Keratinocyte (primary cell): Measurements from ENCODE around the gene RAC2. TPM values are rescaled to one million over a fixed set of nuclear protein-coding genes. Genes with fewer than 3 reads are reported as not detected.
A peak's percentile ranks its signal among the peaks of the same experiment; 100 is the strongest.

Experiments
- DNase-seq: peaks from one replicate; pipeline ENCODE4 v3.0.0-alpha.2; 2011; ENCODE audit warnings: low read depth, missing footprints, low spot score
- FAIRE-seq: peaks from 2 replicates; lab custom pipeline; 2011; peaks lifted over from hg19 to GRCh38; lab: Jason Lieb, UNC
- H2AFZ ChIP-seq: 2 replicates; pipeline ENCODE4 v1.6.0; 2012; ENCODE audit warnings: low read length, control low read depth, inconsistent platforms; ENCODE audit not compliant: control insufficient read depth
- H3K27ac ChIP-seq: 2 replicates; pipeline ENCODE4 v1.5.1; 2011; ENCODE audit warnings: low read length; ENCODE audit not compliant: control insufficient read depth, insufficient read depth
- H3K27me3 ChIP-seq: 3 replicates; pipeline ENCODE4 v1.6.0; 2011; ENCODE audit warnings: low read length; ENCODE audit not compliant: control insufficient read depth, insufficient read depth; ENCODE audit errors: extremely low read depth
- H3K36me3 ChIP-seq, 2 experiments: 2 replicates in 1 of 2; 3 replicates in 1 of 2; pipeline ENCODE4 v1.5.1; 2011; ENCODE audit warnings: low read length in 2 of 2, mild to moderate bottlenecking in 1 of 2; ENCODE audit not compliant: control insufficient read depth in 2 of 2, insufficient read depth in 2 of 2; ENCODE audit errors: extremely low read depth in 1 of 2
- H3K4me1 ChIP-seq: 3 replicates; pipeline ENCODE4 v1.5.1; 2011; ENCODE audit warnings: low read length; ENCODE audit not compliant: control insufficient read depth, insufficient read depth; ENCODE audit errors: extremely low read depth
- H3K4me2 ChIP-seq: 3 replicates; pipeline ENCODE4 v1.6.0; 2011; ENCODE audit warnings: low read depth, low read length; ENCODE audit not compliant: control insufficient read depth, insufficient read depth; ENCODE audit errors: extremely low read depth
- H3K4me3 ChIP-seq, 3 experiments: fragments of 200-600 bp in 1 of 3; sonication (generic) in 1 of 3; 2 replicates in 2 of 3; 3 replicates in 1 of 3; pipeline ENCODE4 v1.5.1; 2011 to 2016; ENCODE audit warnings: low read length in 3 of 3, mild to moderate bottlenecking in 3 of 3, control low read depth in 2 of 3, inconsistent platforms in 1 of 3, low read depth in 1 of 3, mixed read lengths in 1 of 3, mixed run types in 1 of 3, moderate library complexity in 1 of 3; ENCODE audit not compliant: control insufficient read depth in 2 of 3, insufficient read depth in 2 of 3; ENCODE audit errors: extremely low read depth in 1 of 3
- H3K79me2 ChIP-seq: 2 replicates; pipeline ENCODE4 v1.6.0; 2012; ENCODE audit warnings: low read length; ENCODE audit not compliant: control insufficient read depth, insufficient read depth
- H3K9ac ChIP-seq: 3 replicates; pipeline ENCODE4 v1.6.0; 2011; ENCODE audit warnings: low read length; ENCODE audit not compliant: control insufficient read depth, insufficient read depth; ENCODE audit errors: extremely low read depth
- H3K9me1 ChIP-seq: 3 replicates; pipeline ENCODE4 v1.6.0; 2011; ENCODE audit warnings: low read length; ENCODE audit not compliant: control insufficient read depth, insufficient read depth; ENCODE audit errors: extremely low read depth
- H3K9me3 ChIP-seq: 2 replicates; pipeline ENCODE4 v1.5.1; 2012; ENCODE audit warnings: low read depth, low read length; ENCODE audit not compliant: control insufficient read depth
- H4K20me1 ChIP-seq: 3 replicates; pipeline ENCODE4 v1.6.0; 2011; ENCODE audit warnings: low read length; ENCODE audit not compliant: control insufficient read depth, insufficient read depth; ENCODE audit errors: extremely low read depth
- CTCF ChIP-seq, 3 experiments: IDR thresholded peaks in 1 of 3; conservative IDR thresholded peaks in 1 of 3; optimal IDR thresholded peaks in 1 of 3; 2 replicates in 2 of 3; 3 replicates in 1 of 3; pipeline versions ENCODE3 to v1.5.1; 2011; ENCODE audit warnings: low read length in 3 of 3, mild to moderate bottlenecking in 3 of 3, moderate library complexity in 2 of 3, control low read depth in 1 of 3, inconsistent platforms in 1 of 3; ENCODE audit not compliant: insufficient read depth in 2 of 3; ENCODE audit errors: extremely low read depth in 1 of 3
- EZH2 ChIP-seq: IDR thresholded peaks from one replicate; pipeline ENCODE4 v1.6.1; 2012; ENCODE audit warnings: inconsistent platforms, mild to moderate bottlenecking, low read length, moderate library complexity
- dilution Hi-C: fragments of 300-500 bp; cut with MboI; formaldehyde crosslinking; loops from one replicate; pipeline ENCODE4 v1.7.0; 2020; ENCODE audit warnings: low sequenced_read_pairs; ENCODE audit not compliant: extremely low pct_ligation_motif_present
- polyA plus RNA-seq, 5 experiments: library from polyadenylated mRNA; depleted of rRNA in 3 of 5; stranded (reverse) in 3 of 5; stranded (forward) in 1 of 5; unstranded in 1 of 5; fragments of >200 nt; gene quantifications; 1 replicate in 1 of 5; 2 replicates in 3 of 5; 3 replicates in 1 of 5; pipeline versions ENCODE4 v1.2.1 to v1.2.3, GENCODE V29; 2011 to 2012; ENCODE audit warnings: missing spikeins in 2 of 5, low read depth in 1 of 5, low replicate concordance in 1 of 5

Gene RAC2
- polyA plus RNA-seq, 1 donor (not counting 4 experiments of a cell fraction or from before 2014, with no cell fraction given): 78.6 TPM

GRCh38 chr22:37249986-37250385 lies 5.9 kb upstream of the RAC2 start:
- H3K27ac ChIP-seq: no peak overlapping the region
- H3K79me2 ChIP-seq: no peaks in the 10 kb centered on the region
- no peaks in the 10 kb centered on the region for H3K9me3 ChIP-seq
- H4K20me1 ChIP-seq: no peaks in the 10 kb centered on the region
- H3K9me1 ChIP-seq: peaks cover 2% of the 10 kb centered on the region
- H2AFZ ChIP-seq: no peak overlapping the region
- dilution Hi-C loops: no loop called here
- no peak overlapping the region for H3K9ac ChIP-seq
- H3K4me3 ChIP-seq: no peak overlapping the region
- H3K36me3 ChIP-seq: no peaks in the 10 kb centered on the region
- no peaks in the 10 kb centered on the region for H3K27me3 ChIP-seq
- H3K4me1 ChIP-seq: peaks cover 27% of the 10 kb centered on the region
- no peak overlapping the region for H3K4me2 ChIP-seq
- DNase-seq (no peak), FAIRE-seq (no peak)
- TF ChIP-seq CTCF (optimal IDR thresholded peaks at IDR 0.05 in 1 of 3, IDR thresholded peaks at IDR 0.05 in 1 of 3, conservative IDR thresholded peaks at IDR 0.05 in 1 of 3; ENCODE audit: extremely low read depth in 1 of 3, insufficient read depth in 2 of 3, low read length in 3 of 3) (no peak), EZH2 (no peak)

- peak; percentile 69 for DNase-seq
- no peaks in the 10 kb centered on the region for H3K36me3 ChIP-seq
- H3K79me2 ChIP-seq: peaks cover 6% of the 10 kb centered on the region
- no peaks in the 10 kb centered on the region for H4K20me1 ChIP-seq
- peaks cover 20% of the 10 kb centered on the region for H3K4me1 ChIP-seq
- peaks cover 2% of the 10 kb centered on the region for H3K9me1 ChIP-seq
- no peak overlapping the region for H3K4me3 ChIP-seq
- no peak overlapping the region for H3K4me2 ChIP-seq
- no peaks in the 10 kb centered on the region for H3K27me3 ChIP-seq
- no peak overlapping the region for H2AFZ ChIP-seq
- no peaks in the 10 kb centered on the region for H3K9me3 ChIP-seq
- dilution Hi-C loops: no loop called here
- TF ChIP-seq CTCF (optimal IDR thresholded peaks at IDR 0.05 in 1 of 3, IDR thresholded peaks at IDR 0.05 in 1 of 3, conservative IDR thresholded peaks at IDR 0.05 in 1 of 3; ENCODE audit: extremely low read depth in 1 of 3, insufficient read depth in 2 of 3, low read length in 3 of 3) (no peak), EZH2 (no peak)
- no peak overlapping the region for H3K27ac ChIP-seq
- FAIRE-seq: peak; percentile 53
- H3K9ac ChIP-seq: no peak overlapping the region
These were observed 4.2 kb upstream of the RAC2 start for GRCh38 chr22:37248251-37248650.
